NT2/D1 (cell line): ENCODE measurements around the gene CPD.

Source experiments
- SUZ12 ChIP-seq: IDR thresholded peaks from 2 replicates; pipeline ENCODE4 v1.6.1; 2011; ENCODE audit not compliant: insufficient read length, insufficient read depth; ENCODE audit errors: extremely low read depth
- YY1 ChIP-seq: IDR thresholded peaks from 2 replicates; pipeline ENCODE4 v1.6.1; 2011; ENCODE audit not compliant: insufficient read length, insufficient read depth
- ZNF274 ChIP-seq: IDR thresholded peaks from 2 replicates; pipeline ENCODE4 v1.6.1; 2011; ENCODE audit warnings: mild to moderate bottlenecking, low read depth, low read length

- no peak for TF ChIP-seq YY1
- no peak for TF ChIP-seq ZNF274
- TF ChIP-seq SUZ12, result no peak
These were observed 43.4 kb downstream of the CPD start for GRCh38 chr17:30422171-30422570.
